ENCODE results near the gene BBS9.

Gene BBS9

GRCh38 chr7:33420311-33420940 lies 291.1 kb downstream of the BBS9 start:
- no peak for TF ChIP-seq CTCF (IDR thresholded peaks at IDR 0.05; ENCODE audit: low read depth, low read length, missing control alignments)

GRCh38 chr7:33421429-33421828 lies 292.1 kb downstream of the BBS9 start:
- TF ChIP-seq CTCF (IDR thresholded peaks at IDR 0.05; ENCODE audit: low read depth, low read length, missing control alignments), result no peak
- DNase-seq (ENCODE audit: extremely low read depth, low read depth), result no peak
- H3K4me3 ChIP-seq (replicated peaks; ENCODE audit: low read depth, low read length), result no peak overlapping the region

More at GRCh38 chr7:33420311-33420940, 291.1 kb downstream of the BBS9 start:
- H3K4me3 ChIP-seq (replicated peaks; ENCODE audit: low read depth, low read length), result no peak overlapping the region
- DNase-seq (ENCODE audit: extremely low read depth, low read depth), result no peak

GRCh38 chr7:33422141-33422540 lies 292.8 kb downstream of the BBS9 start:
- TF ChIP-seq CTCF (IDR thresholded peaks at IDR 0.05; ENCODE audit: low read depth, low read length, missing control alignments), result no peak
- no peak for DNase-seq (ENCODE audit: extremely low read depth, low read depth)
- no peak overlapping the region for H3K4me3 ChIP-seq (replicated peaks; ENCODE audit: low read depth, low read length)

GRCh38 chr7:33422825-33423645 lies 293.7 kb downstream of the BBS9 start:
- no peak for TF ChIP-seq CTCF (IDR thresholded peaks at IDR 0.05; ENCODE audit: low read depth, low read length, missing control alignments)
- no peak overlapping the region for H3K4me3 ChIP-seq (replicated peaks; ENCODE audit: low read depth, low read length)
- no peak for DNase-seq (ENCODE audit: extremely low read depth, low read depth)

- peak; percentile 32 for TF ChIP-seq CTCF (IDR thresholded peaks at IDR 0.05; ENCODE audit: low read depth, low read length, missing control alignments)
- DNase-seq (ENCODE audit: extremely low read depth, low read depth), result no peak
- H3K4me3 ChIP-seq (replicated peaks; ENCODE audit: low read depth, low read length), result no peak overlapping the region
These were observed 294.3 kb downstream of the BBS9 start for GRCh38 chr7:33423646-33424020.

- DNase-seq (ENCODE audit: extremely low read depth, low read depth), result no peak
- H3K4me3 ChIP-seq (replicated peaks; ENCODE audit: low read depth, low read length), result no peak overlapping the region
- no peak for TF ChIP-seq CTCF (IDR thresholded peaks at IDR 0.05; ENCODE audit: low read depth, low read length, missing control alignments)
These were observed 296.0 kb downstream of the BBS9 start for GRCh38 chr7:33425395-33425794.

Measured in HFF-Myc (cell line).